IMR-90 (cell line): ENCODE data around the gene SPSB2. TPM values are rescaled to one million over a fixed set of nuclear protein-coding genes. Genes with fewer than 3 reads are reported as not detected.
A peak's percentile ranks its signal among the peaks of the same experiment; 100 is the strongest.
"Not testable (repeated sequence)": the region's sequence is repeated elsewhere in the genome, so short reads cannot be mapped to it uniquely, and the experiment has no call there.

Source experiments
- ATAC-seq: fragments of 200-7000 bp; cut with Tn5 transposase; 2 replicates; pipeline ENCODE4 v1.9.1; 2020; ENCODE audit warnings: low read depth, mild to moderate bottlenecking, moderate library complexity
- BruUV-seq: library from RNA; stranded (reverse); fragments of 400-500 nt; replicated peaks from 2 replicates; lab custom pipeline; 2021; lab: Mats Ljungman, UMichigan
- CTCF ChIA-PET: fragments of 300-600 bp; formaldehyde crosslinking; extraction: SDS; loops from one replicate; lab custom pipeline; 2021; ENCODE audit warnings: antibody characterized with exemption; lab: Yijun Ruan, JAX
- POLR2A ChIA-PET: fragments of 300-600 bp; sonication (Branson Sonifier 250); formaldehyde crosslinking; loops from one replicate; lab custom pipeline; 2022; ENCODE audit warnings: antibody characterized with exemption; ENCODE audit not compliant: unreplicated experiment; lab: Charles Lee
- DNase-seq: peaks from one replicate; pipeline ENCODE4 v3.0.0; 2013
- H2AFZ ChIP-seq: replicated peaks from 2 replicates; pipeline ENCODE3; 2013; ENCODE audit warnings: low read length, mild to moderate bottlenecking; ENCODE audit not compliant: poor library complexity
- H2AK5ac ChIP-seq: 2 replicates; pipeline ENCODE4 v1.6.1; 2013; ENCODE audit warnings: low read depth, low read length, inconsistent platforms
- H2AK9ac ChIP-seq: replicated peaks from 2 replicates; pipeline ENCODE3; 2013; ENCODE audit warnings: mild to moderate bottlenecking, low read depth, low read length, moderate library complexity; ENCODE audit not compliant: poor library complexity
- H2BK120ac ChIP-seq: 2 replicates; pipeline ENCODE4 v1.6.1; 2013; ENCODE audit warnings: low read depth, low read length, inconsistent platforms
- H2BK15ac ChIP-seq: 3 replicates; pipeline ENCODE4 v1.6.1; 2013; ENCODE audit warnings: low read depth, low read length, inconsistent platforms
- H2BK20ac ChIP-seq: 2 replicates; pipeline ENCODE4 v1.6.1; 2013; ENCODE audit warnings: low read depth, mild to moderate bottlenecking, inconsistent platforms, low read length, moderate library complexity
- H2BK5ac ChIP-seq: 2 replicates; pipeline ENCODE4 v1.6.1; 2013; ENCODE audit warnings: mild to moderate bottlenecking, low read depth, low read length, inconsistent platforms; ENCODE audit not compliant: poor library complexity, severe bottlenecking
- H3K14ac ChIP-seq: replicated peaks from 2 replicates; pipeline ENCODE4 v1.6.1; 2013; ENCODE audit warnings: low read depth, low read length, inconsistent platforms
- H3K18ac ChIP-seq: 2 replicates; pipeline ENCODE4 v1.6.1; 2013; ENCODE audit warnings: low read depth, low read length, control low read depth
- H3K23ac ChIP-seq: 2 replicates; pipeline ENCODE4 v1.6.1; 2013; ENCODE audit warnings: low read depth, low read length, inconsistent platforms
- H3K27ac ChIP-seq: 2 replicates; pipeline ENCODE4 v1.5.1; 2013; ENCODE audit warnings: mild to moderate bottlenecking, control low read depth, low read length; ENCODE audit not compliant: insufficient read depth
- H3K27me3 ChIP-seq: 2 replicates; pipeline ENCODE4 v1.6.1; 2013; ENCODE audit warnings: low read length; ENCODE audit not compliant: control insufficient read depth, insufficient read depth
- H3K36me3 ChIP-seq: 2 replicates; pipeline ENCODE4 v1.6.1; 2013; ENCODE audit warnings: low read length, mixed read lengths; ENCODE audit not compliant: control insufficient read depth, insufficient read depth
- H3K4ac ChIP-seq: 2 replicates; pipeline ENCODE4 v1.6.1; 2013; ENCODE audit warnings: low read depth, low read length, inconsistent platforms
- H3K4me1 ChIP-seq: 2 replicates; pipeline ENCODE4 v1.6.1; 2013; ENCODE audit warnings: low read length, mixed read lengths; ENCODE audit not compliant: control insufficient read depth, insufficient read depth
- H3K4me2 ChIP-seq: 2 replicates; pipeline ENCODE4 v1.6.1; 2013; ENCODE audit warnings: low read depth, mild to moderate bottlenecking, control low read depth, low read length, moderate library complexity
- H3K4me3 ChIP-seq: 2 replicates; pipeline ENCODE4 v1.5.1; 2013; ENCODE audit warnings: low read depth, mild to moderate bottlenecking, control low read depth, low read length, moderate library complexity; ENCODE audit not compliant: insufficient read depth
- H3K56ac ChIP-seq: 2 replicates; pipeline ENCODE4 v1.6.1; 2013; ENCODE audit warnings: low read length, inconsistent platforms; ENCODE audit not compliant: insufficient read depth; ENCODE audit errors: extremely low read depth
- H3K79me1 ChIP-seq, 2 experiments: 2 replicates each; pipeline ENCODE4 v1.6.1; 2013; ENCODE audit warnings: low read length in 2 of 2, inconsistent platforms in 1 of 2, low read depth in 1 of 2
- H3K9ac ChIP-seq: 2 replicates; pipeline ENCODE4 v1.6.1; 2013; ENCODE audit warnings: low read depth, low read length, control low read depth
- H3K9me1 ChIP-seq: 2 replicates; pipeline ENCODE4 v1.6.1; 2013; ENCODE audit warnings: low read length, inconsistent platforms; ENCODE audit not compliant: insufficient read depth
- H3K9me3 ChIP-seq: 2 replicates; pipeline ENCODE4 v1.6.1; 2013; ENCODE audit warnings: low read length; ENCODE audit not compliant: control insufficient read depth, insufficient read depth
- H4K20me1 ChIP-seq: 2 replicates; pipeline ENCODE4 v1.6.1; 2013; ENCODE audit warnings: low read length, inconsistent platforms; ENCODE audit not compliant: insufficient read depth
- H4K5ac ChIP-seq: 2 replicates; pipeline ENCODE4 v1.6.1; 2013; ENCODE audit warnings: mild to moderate bottlenecking, low read depth, low read length, control low read depth
- H4K8ac ChIP-seq, 2 experiments: 2 replicates each; pipeline ENCODE4 v1.6.1; 2013; ENCODE audit warnings: low read depth in 2 of 2, low read length in 2 of 2, control low read depth in 1 of 2, inconsistent platforms in 1 of 2
- H4K91ac ChIP-seq: 2 replicates; pipeline ENCODE4 v1.6.1; 2013; ENCODE audit warnings: low read depth, low read length, inconsistent platforms; ENCODE audit not compliant: insufficient read depth
- MXI1 ChIP-seq: IDR thresholded peaks from 2 replicates; pipeline ENCODE4 v1.6.1; 2012; ENCODE audit warnings: low read depth, mild to moderate bottlenecking, low read length, moderate library complexity, borderline replicate concordance
- RAD21 ChIP-seq: IDR thresholded peaks from 2 replicates; pipeline ENCODE4 v1.6.1; 2012; ENCODE audit warnings: low read length, improper control_type of control experiment
- USF2 ChIP-seq: fragments of 150-350 bp; IDR thresholded peaks from 2 replicates; pipeline ENCODE4 v1.6.1; 2017; ENCODE audit warnings: mild to moderate bottlenecking, antibody characterized with exemption, low read length, low read depth
- WGBS, 2 experiments: methylation state at CpG; one replicate each; pipeline versions ENCODE4 v1.1.5 to v1.1.7; 2013; ENCODE audit warnings: missing lambda C conversion rate in 2 of 2; ENCODE audit not compliant: insufficient read length in 1 of 2; ENCODE audit errors: extremely low coverage in 2 of 2; 5-methylcytosine and 5-hydroxymethylcytosine counted together
- dilution Hi-C: fragments of 300-500 bp; cut with HindIII; formaldehyde crosslinking; loops from one replicate; pipeline ENCODE4 v1.14.3; 2018; ENCODE audit warnings: low sequenced_read_pairs; ENCODE audit not compliant: unreplicated experiment
- in situ Hi-C: fragments of 300-500 bp; cut with MboI; formaldehyde crosslinking; loops from 3 replicates; pipeline ENCODE4 v1.14.3; 2019; ENCODE audit warnings: low sequenced_read_pairs, inconsistent platforms, mixed read lengths
- intact Hi-C: fragments of 100-400 bp; cut with micrococcal nuclease; formaldehyde crosslinking; loops from 2 replicates; pipeline ENCODE4 v1.10.0; 2022
- polyA plus RNA-seq, 3 experiments: library from polyadenylated mRNA; depleted of rRNA; stranded (reverse); fragments of >200 nt; gene quantifications; 2 replicates each; pipeline ENCODE4 v1.2.3, GENCODE V29; 2012; ENCODE audit warnings: low replicate concordance in 1 of 3
- total RNA-seq: library from RNA; depleted of rRNA; stranded (reverse); fragments of >200 nt; gene quantifications from 2 replicates; pipeline ENCODE4 v1.2.3, GENCODE V29; 2012

SPSB2 gene
- total and polyA plus RNA-seq, 2 of the 4 experiments (the other 2 are of a cell fraction): 1.3 to 4.1 TPM

GRCh38 chr12:6890789-6891645 is 17.9 kb upstream of the SPSB2 start (continued):
- TF ChIP-seq MXI1: 0 out of 2 replicates have a peak, but pooled peaks have one; percentile 55
- peak; percentile 98 for TF ChIP-seq USF2
- peak; percentile 53 for TF ChIP-seq RAD21

GRCh38 chr12:6889775-6890573 is 16.9 kb upstream of the SPSB2 start:
- DNase-seq, H2AFZ ChIP-seq, H4K20me1 ChIP-seq, in situ Hi-C loops, dilution Hi-C loops, H3K4me1 ChIP-seq, H3K4me3 ChIP-seq, H2BK20ac ChIP-seq, POLR2A ChIA-PET, ATAC-seq, CTCF ChIA-PET, H3K18ac ChIP-seq, H3K4me2 ChIP-seq, BruUV-seq, H2AK9ac ChIP-seq, H3K9ac ChIP-seq, H3K27me3 ChIP-seq, H3K36me3 ChIP-seq, H3K9me3 ChIP-seq, intact Hi-C loops, H3K27ac ChIP-seq: not testable (repeated sequence)
- Histone ChIP-seq H2BK120ac (peak overlapping the region; percentile 75), H3K14ac (peak overlapping the region; percentile 78), H3K79me1 (peaks cover 5 to 20% of the 10 kb centered on the region in 2 experiments; a peak in 3 of 4 replicates), H4K8ac (peak overlapping the region; percentile 85 to 99), H2BK15ac (peak overlapping the region; percentile 63; the same call in 2 of the 3 replicates), H4K5ac (peak overlapping the region; percentile 96; the same call in 1 of the 2 replicates), H3K9me1 (0 out of 2 replicates have a peak, but pooled peaks cover 12% of the 10 kb centered on the region), H3K23ac (peak overlapping the region; percentile 76), H2AK5ac (peak overlapping the region; percentile 88; the same call in 1 of the 2 replicates), H2BK5ac (peak overlapping the region; percentile 86), H3K56ac (peak overlapping the region; percentile 84; the same call in 1 of the 2 replicates), H4K91ac (peak overlapping the region; percentile 92), H3K4ac (peak overlapping the region; percentile 87; the same call in 1 of the 2 replicates)
- 85% methylated on average over 5 of the region's 21 CpGs; no CpG with 5 or more reads in 1 of the 2 experiments for WGBS, 2 experiments
